ENCODE data around the gene DST.

DST gene

DNA sequence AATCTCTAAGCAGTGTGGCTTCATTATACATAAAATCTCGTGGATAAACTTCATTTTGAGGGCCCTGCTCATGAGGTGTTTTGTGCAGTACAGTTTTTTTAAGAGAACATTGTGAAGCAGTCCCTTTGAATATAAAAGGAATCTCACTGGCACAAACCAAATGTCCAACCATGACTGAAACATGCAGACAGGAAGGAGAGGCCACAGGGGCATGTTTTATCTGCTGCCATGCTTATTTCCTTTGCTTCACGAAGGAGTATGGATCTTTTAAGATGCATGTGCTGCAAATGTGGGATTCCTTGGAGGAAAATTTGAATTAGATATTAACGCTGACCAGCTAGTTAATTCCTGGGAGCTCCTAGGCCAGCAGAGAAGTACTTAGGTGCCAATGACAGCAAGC, 192.3 kb downstream of the DST start:
- no peak overlapping the region for H3K9ac ChIP-seq (ENCODE audit: low read depth in 1 of 2, low read length in 2 of 2)
- H3K9me3 ChIP-seq (ENCODE audit: control insufficient read depth in 1 of 2, low read length in 2 of 2): no peaks in the 10 kb centered on the region
- peaks cover 0 to 5% of the 10 kb centered on the region in 2 donors for H3K36me3 ChIP-seq (ENCODE audit: control insufficient read depth in 1 of 2, insufficient read depth in 2 of 2, low read length in 2 of 2)
- no peak overlapping the region for H3K27ac ChIP-seq (ENCODE audit: low read depth, low read length)
- no peak overlapping the region for H3K4me3 ChIP-seq (ENCODE audit: low read depth in 1 of 2, low read length in 2 of 2)
- H3K27me3 ChIP-seq (ENCODE audit: control insufficient read depth in 1 of 2, insufficient read depth in 2 of 2, low read length in 2 of 2): no peaks in the 10 kb centered on the region
- H3K4me1 ChIP-seq (ENCODE audit: control insufficient read depth in 1 of 2, insufficient read depth in 2 of 2, low read length in 2 of 2): peaks cover 0 to 6% of the 10 kb centered on the region in 2 donors

DNA sequence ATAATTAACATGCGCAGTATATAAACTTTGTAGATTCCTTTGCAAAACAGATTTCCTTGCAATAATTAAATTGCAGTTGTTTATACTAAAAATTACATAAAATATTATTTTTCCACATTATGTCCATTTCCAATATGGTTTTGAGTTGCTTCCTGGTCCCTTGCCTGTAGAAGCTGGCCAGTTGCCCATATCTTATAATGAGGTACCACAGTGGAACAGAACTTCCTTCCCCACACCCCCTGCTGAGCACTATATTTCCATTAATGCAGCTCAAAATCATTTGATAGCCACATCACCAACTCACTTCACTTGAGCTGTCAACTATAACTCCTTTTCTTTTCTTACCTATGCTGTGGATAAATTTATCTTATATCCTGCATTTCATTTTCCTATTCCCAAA, 194.6 kb downstream of the DST start:
- H3K27ac ChIP-seq (ENCODE audit: low read depth, low read length): no peak overlapping the region
- no peaks in the 10 kb centered on the region for H3K36me3 ChIP-seq (ENCODE audit: control insufficient read depth in 1 of 2, insufficient read depth in 2 of 2, low read length in 2 of 2)
- no peak overlapping the region for H3K9ac ChIP-seq (ENCODE audit: low read depth in 1 of 2, low read length in 2 of 2)
- H3K27me3 ChIP-seq (ENCODE audit: control insufficient read depth in 1 of 2, insufficient read depth in 2 of 2, low read length in 2 of 2): no peaks in the 10 kb centered on the region
- H3K4me1 ChIP-seq (ENCODE audit: control insufficient read depth in 1 of 2, insufficient read depth in 2 of 2, low read length in 2 of 2): peaks cover 0 to 6% of the 10 kb centered on the region in 2 donors
- H3K4me3 ChIP-seq (ENCODE audit: low read depth in 1 of 2, low read length in 2 of 2): no peak overlapping the region
- no peaks in the 10 kb centered on the region for H3K9me3 ChIP-seq (ENCODE audit: control insufficient read depth in 1 of 2, low read length in 2 of 2)

GRCh38 chr6:56445818-56446217, 196.9 kb downstream of the DST start:
- H3K4me1 ChIP-seq (ENCODE audit: control insufficient read depth in 1 of 2, insufficient read depth in 2 of 2, low read length in 2 of 2): peaks cover 0 to 8% of the 10 kb centered on the region in 2 donors
- H3K9me3 ChIP-seq (ENCODE audit: control insufficient read depth in 1 of 2, low read length in 2 of 2): no peaks in the 10 kb centered on the region
- no peaks in the 10 kb centered on the region for H3K36me3 ChIP-seq (ENCODE audit: control insufficient read depth in 1 of 2, insufficient read depth in 2 of 2, low read length in 2 of 2)
- H3K9ac ChIP-seq (ENCODE audit: low read depth in 1 of 2, low read length in 2 of 2): no peak overlapping the region
- no peak overlapping the region for H3K27ac ChIP-seq (ENCODE audit: low read depth, low read length)
- H3K4me3 ChIP-seq (ENCODE audit: low read depth in 1 of 2, low read length in 2 of 2): no peak overlapping the region
- no peaks in the 10 kb centered on the region for H3K27me3 ChIP-seq (ENCODE audit: control insufficient read depth in 1 of 2, insufficient read depth in 2 of 2, low read length in 2 of 2)

DNA sequence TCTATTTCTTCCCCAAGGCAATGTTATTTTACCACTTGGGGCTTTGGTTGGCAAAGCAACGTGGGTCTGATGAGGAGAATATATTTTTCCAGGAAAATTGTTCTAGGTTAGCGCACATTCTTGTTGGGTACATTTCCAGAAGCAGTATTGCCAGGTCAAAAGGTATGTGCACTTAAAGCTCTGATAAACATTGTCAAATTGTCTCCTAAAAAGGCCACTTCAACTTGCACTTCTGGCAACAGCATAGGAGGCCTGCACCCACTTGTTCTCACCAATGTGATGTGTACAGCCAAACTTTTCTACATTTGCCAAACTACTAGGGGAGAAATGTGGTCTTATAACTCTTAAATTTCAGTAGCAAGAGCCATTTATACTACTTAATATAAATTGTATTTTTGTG, 197.8 kb downstream of the DST start:
- H3K27ac ChIP-seq (ENCODE audit: low read depth, low read length): no peak overlapping the region
- no peaks in the 10 kb centered on the region for H3K36me3 ChIP-seq (ENCODE audit: control insufficient read depth in 1 of 2, insufficient read depth in 2 of 2, low read length in 2 of 2)
- H3K9me3 ChIP-seq (ENCODE audit: control insufficient read depth in 1 of 2, low read length in 2 of 2): peaks cover 0 to 7% of the 10 kb centered on the region in 2 donors
- peaks cover 0 to 13% of the 10 kb centered on the region in 2 donors for H3K4me1 ChIP-seq (ENCODE audit: control insufficient read depth in 1 of 2, insufficient read depth in 2 of 2, low read length in 2 of 2)
- no peak overlapping the region for H3K9ac ChIP-seq (ENCODE audit: low read depth in 1 of 2, low read length in 2 of 2)
- no peak overlapping the region for H3K4me3 ChIP-seq (ENCODE audit: low read depth in 1 of 2, low read length in 2 of 2)
- no peaks in the 10 kb centered on the region for H3K27me3 ChIP-seq (ENCODE audit: control insufficient read depth in 1 of 2, insufficient read depth in 2 of 2, low read length in 2 of 2)

- Histone ChIP-seq H3K9me3 (ENCODE audit: control insufficient read depth in 1 of 2, low read length in 2 of 2) (peaks cover 0 to 13% of the 10 kb centered on the region in 2 donors), H3K4me1 (ENCODE audit: control insufficient read depth in 1 of 2, insufficient read depth in 2 of 2, low read length in 2 of 2) (peaks cover 0 to 13% of the 10 kb centered on the region in 2 donors), H3K4me3 (ENCODE audit: low read depth in 1 of 2, low read length in 2 of 2) (no peak overlapping the region), H3K9ac (ENCODE audit: low read depth in 1 of 2, low read length in 2 of 2) (no peak overlapping the region), H3K27me3 (ENCODE audit: control insufficient read depth in 1 of 2, insufficient read depth in 2 of 2, low read length in 2 of 2) (no peaks in the 10 kb centered on the region), H3K36me3 (ENCODE audit: control insufficient read depth in 1 of 2, insufficient read depth in 2 of 2, low read length in 2 of 2) (no peaks in the 10 kb centered on the region), H3K27ac (ENCODE audit: low read depth, low read length) (no peak overlapping the region)
These were observed 202.1 kb downstream of the DST start for GRCh38 chr6:56440551-56440981.

- no peak overlapping the region for H3K9ac ChIP-seq (ENCODE audit: low read depth in 1 of 2, low read length in 2 of 2)
- no peaks in the 10 kb centered on the region for H3K27me3 ChIP-seq (ENCODE audit: control insufficient read depth in 1 of 2, insufficient read depth in 2 of 2, low read length in 2 of 2)
- no peak overlapping the region for H3K4me3 ChIP-seq (ENCODE audit: low read depth in 1 of 2, low read length in 2 of 2)
- peaks cover 0 to 13% of the 10 kb centered on the region in 2 donors for H3K9me3 ChIP-seq (ENCODE audit: control insufficient read depth in 1 of 2, low read length in 2 of 2)
- H3K27ac ChIP-seq (ENCODE audit: low read depth, low read length): no peak overlapping the region
- no peaks in the 10 kb centered on the region for H3K36me3 ChIP-seq (ENCODE audit: control insufficient read depth in 1 of 2, insufficient read depth in 2 of 2, low read length in 2 of 2)
- peaks cover 0 to 13% of the 10 kb centered on the region in 2 donors for H3K4me1 ChIP-seq (ENCODE audit: control insufficient read depth in 1 of 2, insufficient read depth in 2 of 2, low read length in 2 of 2)
These were observed 205.4 kb downstream of the DST start for GRCh38 chr6:56437171-56437900.

GRCh38 chr6:56435754-56436153, 206.9 kb downstream of the DST start:
- Histone ChIP-seq H3K9ac (ENCODE audit: low read depth in 1 of 2, low read length in 2 of 2) (no peak overlapping the region), H3K27me3 (ENCODE audit: control insufficient read depth in 1 of 2, insufficient read depth in 2 of 2, low read length in 2 of 2) (no peaks in the 10 kb centered on the region), H3K4me3 (ENCODE audit: low read depth in 1 of 2, low read length in 2 of 2) (no peak overlapping the region), H3K36me3 (ENCODE audit: control insufficient read depth in 1 of 2, insufficient read depth in 2 of 2, low read length in 2 of 2) (no peaks in the 10 kb centered on the region), H3K9me3 (ENCODE audit: control insufficient read depth in 1 of 2, low read length in 2 of 2) (peaks cover 0 to 13% of the 10 kb centered on the region in 2 donors), H3K27ac (ENCODE audit: low read depth, low read length) (no peak overlapping the region), H3K4me1 (ENCODE audit: control insufficient read depth in 1 of 2, insufficient read depth in 2 of 2, low read length in 2 of 2) (peaks cover 0 to 5% of the 10 kb centered on the region in 2 donors)

GRCh38 chr6:56435326-56435725, 207.4 kb downstream of the DST start:
- no peak overlapping the region for H3K9ac ChIP-seq (ENCODE audit: low read depth in 1 of 2, low read length in 2 of 2)
- no peak overlapping the region for H3K27ac ChIP-seq (ENCODE audit: low read depth, low read length)
- H3K4me3 ChIP-seq (ENCODE audit: low read depth in 1 of 2, low read length in 2 of 2): no peak overlapping the region
- peaks cover 0 to 11% of the 10 kb centered on the region in 2 donors for H3K9me3 ChIP-seq (ENCODE audit: control insufficient read depth in 1 of 2, low read length in 2 of 2)
- peaks cover 0 to under 1% of the 10 kb centered on the region in 2 donors for H3K4me1 ChIP-seq (ENCODE audit: control insufficient read depth in 1 of 2, insufficient read depth in 2 of 2, low read length in 2 of 2)
- no peaks in the 10 kb centered on the region for H3K36me3 ChIP-seq (ENCODE audit: control insufficient read depth in 1 of 2, insufficient read depth in 2 of 2, low read length in 2 of 2)
- no peaks in the 10 kb centered on the region for H3K27me3 ChIP-seq (ENCODE audit: control insufficient read depth in 1 of 2, insufficient read depth in 2 of 2, low read length in 2 of 2)

- no peak overlapping the region for H3K27ac ChIP-seq (ENCODE audit: low read depth, low read length)
- no peaks in the 10 kb centered on the region for H3K36me3 ChIP-seq (ENCODE audit: control insufficient read depth in 1 of 2, insufficient read depth in 2 of 2, low read length in 2 of 2)
- peaks cover 0 to 4% of the 10 kb centered on the region in 2 donors for H3K9me3 ChIP-seq (ENCODE audit: control insufficient read depth in 1 of 2, low read length in 2 of 2)
- no peaks in the 10 kb centered on the region for H3K4me1 ChIP-seq (ENCODE audit: control insufficient read depth in 1 of 2, insufficient read depth in 2 of 2, low read length in 2 of 2)
- no peaks in the 10 kb centered on the region for H3K27me3 ChIP-seq (ENCODE audit: control insufficient read depth in 1 of 2, insufficient read depth in 2 of 2, low read length in 2 of 2)
- no peak overlapping the region for H3K4me3 ChIP-seq (ENCODE audit: low read depth in 1 of 2, low read length in 2 of 2)
- H3K9ac ChIP-seq (ENCODE audit: low read depth in 1 of 2, low read length in 2 of 2): no peak overlapping the region
These were observed 208.1 kb downstream of the DST start for GRCh38 chr6:56434606-56435005.

- Histone ChIP-seq H3K36me3 (ENCODE audit: control insufficient read depth in 1 of 2, insufficient read depth in 2 of 2, low read length in 2 of 2) (no peaks in the 10 kb centered on the region), H3K9ac (ENCODE audit: low read depth in 1 of 2, low read length in 2 of 2) (no peak overlapping the region), H3K27ac (ENCODE audit: low read depth, low read length) (no peak overlapping the region), H3K4me1 (ENCODE audit: control insufficient read depth in 1 of 2, insufficient read depth in 2 of 2, low read length in 2 of 2) (no peaks in the 10 kb centered on the region), H3K9me3 (ENCODE audit: control insufficient read depth in 1 of 2, low read length in 2 of 2) (no peaks in the 10 kb centered on the region), H3K4me3 (ENCODE audit: low read depth in 1 of 2, low read length in 2 of 2) (no peak overlapping the region), H3K27me3 (ENCODE audit: control insufficient read depth in 1 of 2, insufficient read depth in 2 of 2, low read length in 2 of 2) (no peaks in the 10 kb centered on the region)
These were observed 209.6 kb downstream of the DST start for GRCh38 chr6:56433119-56433518.

All from duodenal mucosa (tissue), 2 donors.